HEK293T (cell line): Measurements from ENCODE around the gene CCNA1.

Experiments used
- ARNT ChIP-seq: fragments of 450-650 bp; IDR thresholded peaks from 2 replicates; pipeline ENCODE4 v1.6.1; 2017; ENCODE audit warnings: mild to moderate bottlenecking
- ELF4 ChIP-seq: fragments of 450-650 bp; IDR thresholded peaks from 2 replicates; pipeline ENCODE4 v1.6.1; 2017; ENCODE audit warnings: antibody characterized with exemption
- FOXA1 ChIP-seq: fragments of 450-650 bp; IDR thresholded peaks from 2 replicates; pipeline ENCODE4 v1.6.1; 2016; ENCODE audit warnings: mild to moderate bottlenecking
- FOXK2 ChIP-seq: fragments of 450-650 bp; IDR thresholded peaks from 2 replicates; pipeline ENCODE4 v1.6.1; 2016; ENCODE audit warnings: mild to moderate bottlenecking
- SP1 ChIP-seq: fragments of 450-650 bp; IDR thresholded peaks from 2 replicates; pipeline ENCODE4 v1.6.1; 2017
- SUZ12 ChIP-seq: fragments of 450-650 bp; IDR thresholded peaks from 2 replicates; pipeline ENCODE4 v1.6.1; 2016; ENCODE audit warnings: mild to moderate bottlenecking
- TARDBP ChIP-seq: fragments of 450-650 bp; IDR thresholded peaks from 2 replicates; pipeline ENCODE4 v1.6.1; 2016
- TF ChIP-seq, protein P1 (sequence below): fragments of 450-650 bp; IDR thresholded peaks from 2 replicates; pipeline ENCODE4 v1.6.1; 2016

DNA sequence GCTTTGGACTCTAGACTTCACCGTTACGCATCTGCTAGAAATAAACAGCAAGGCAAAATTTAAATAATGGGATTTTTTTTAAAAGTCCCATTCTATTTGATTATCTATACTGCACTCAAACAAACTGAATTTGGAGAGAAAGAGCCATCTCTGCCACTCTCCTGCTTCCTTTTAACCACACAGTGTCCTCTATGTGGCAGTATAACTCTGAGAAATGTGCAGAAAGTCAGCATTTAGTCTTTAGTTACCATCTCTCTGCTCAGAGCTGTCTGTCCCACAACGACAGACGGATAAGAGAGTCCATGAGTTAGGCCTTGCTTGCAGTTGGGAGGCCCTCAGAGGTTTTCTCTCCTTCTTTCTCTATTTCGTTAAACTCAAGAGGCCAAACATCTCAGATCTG lies 21.2 kb downstream of the CCNA1 start:
- TF ChIP-seq ELF4 = no peak
- no peak for TF ChIP-seq SUZ12
- no peak for TF ChIP-seq SP1
- TF ChIP-seq FOXK2 = no peak
- no peak for TF ChIP-seq ARNT
- no peak for TF ChIP-seq TARDBP
- TF ChIP-seq, protein P1, sequence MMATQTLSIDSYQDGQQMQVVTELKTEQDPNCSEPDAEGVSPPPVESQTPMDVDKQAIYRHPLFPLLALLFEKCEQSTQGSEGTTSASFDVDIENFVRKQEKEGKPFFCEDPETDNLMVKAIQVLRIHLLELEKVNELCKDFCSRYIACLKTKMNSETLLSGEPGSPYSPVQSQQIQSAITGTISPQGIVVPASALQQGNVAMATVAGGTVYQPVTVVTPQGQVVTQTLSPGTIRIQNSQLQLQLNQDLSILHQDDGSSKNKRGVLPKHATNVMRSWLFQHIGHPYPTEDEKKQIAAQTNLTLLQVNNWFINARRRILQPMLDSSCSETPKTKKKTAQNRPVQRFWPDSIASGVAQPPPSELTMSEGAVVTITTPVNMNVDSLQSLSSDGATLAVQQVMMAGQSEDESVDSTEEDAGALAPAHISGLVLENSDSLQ = no peak
- TF ChIP-seq FOXA1 = no peak
